NCI-H345 (cell line): ENCODE results near the gene SKOR2.

Source experiments
- DNase-seq: peaks from one replicate; lab custom pipeline; 2025; lab: John Stamatoyannopoulos, UW

Gene SKOR2

GRCh38 chr18:47251289-47252120, at the start of gene SKOR2:
SKOR2 (minus strand) TSS chr18:47251660; CDS start chr18:47249183, 2,477 bp downstream.
- DNase-seq = peak; percentile 48

- no peak for DNase-seq
Observed at GRCh38 chr18:47296462-47296861, 45.0 kb upstream of the SKOR2 start.

GRCh38 chr18:47294801-47295200, 43.3 kb upstream of the SKOR2 start:
- no peak for DNase-seq

GRCh38 chr18:47288741-47289140, 37.3 kb upstream of the SKOR2 start:
- no peak for DNase-seq

GRCh38 chr18:47287911-47288585, 36.6 kb upstream of the SKOR2 start:
- DNase-seq = no peak

GRCh38 chr18:47286776-47287410, 35.4 kb upstream of the SKOR2 start:
- no peak for DNase-seq

GRCh38 chr18:47285456-47285855, 34.0 kb upstream of the SKOR2 start:
- DNase-seq = no peak

GRCh38 chr18:47284721-47285395, 33.4 kb upstream of the SKOR2 start:
- DNase-seq = no peak

- DNase-seq = peak; percentile 3
Observed at GRCh38 chr18:47283476-47283875, 32.0 kb upstream of the SKOR2 start.

GRCh38 chr18:47280121-47280520, 28.7 kb upstream of the SKOR2 start:
- DNase-seq = no peak

- DNase-seq = no peak
Observed at GRCh38 chr18:47274961-47275360, 23.5 kb upstream of the SKOR2 start.

GRCh38 chr18:47265197-47265596, 13.7 kb upstream of the SKOR2 start:
- DNase-seq = no peak

GRCh38 chr18:47264308-47264700, 12.8 kb upstream of the SKOR2 start:
- no peak for DNase-seq

- DNase-seq = no peak
Observed at GRCh38 chr18:47263430-47264307, 12.2 kb upstream of the SKOR2 start.

GRCh38 chr18:47263150-47263429, 11.6 kb upstream of the SKOR2 start:
- no peak for DNase-seq

GRCh38 chr18:47262301-47263149, 11.1 kb upstream of the SKOR2 start:
- DNase-seq = no peak

GRCh38 chr18:47261902-47262300, 10.4 kb upstream of the SKOR2 start:
- DNase-seq = no peak

GRCh38 chr18:47260924-47261701, 9.7 kb upstream of the SKOR2 start:
- no peak for DNase-seq

GRCh38 chr18:47260120-47260923, 8.9 kb upstream of the SKOR2 start:
- DNase-seq = no peak
